GM21737 (cell line): ENCODE measurements around the gene FAM131B.

Source experiments
- ATAC-seq: cut with Tn5 transposase; IDR thresholded peaks from one replicate; pipeline ENCODE4 v1.9.1; 2021; ENCODE audit warnings: mild to moderate bottlenecking, moderate library complexity; ENCODE audit not compliant: unreplicated experiment

Gene FAM131B

DNA sequence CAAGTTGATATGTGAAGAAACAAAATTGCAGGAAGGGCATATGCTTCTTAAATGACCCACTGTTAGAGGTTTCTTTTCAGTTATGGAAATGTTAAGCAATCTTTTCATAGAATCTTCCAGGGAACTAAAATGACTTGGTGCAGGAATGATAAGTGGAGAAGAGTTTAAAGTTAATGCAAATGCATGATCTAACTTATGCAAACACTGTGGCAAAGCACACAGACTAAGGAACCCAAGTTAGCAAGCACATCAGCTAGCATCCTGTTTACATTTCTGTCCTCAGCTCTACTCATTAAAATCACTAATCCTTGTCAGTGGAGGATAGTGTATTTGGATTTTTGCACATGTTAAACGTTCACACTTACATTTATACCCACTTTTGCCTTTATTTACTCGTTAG, 37.3 kb downstream of the FAM131B start:
- peak; percentile 73 for ATAC-seq

DNA sequence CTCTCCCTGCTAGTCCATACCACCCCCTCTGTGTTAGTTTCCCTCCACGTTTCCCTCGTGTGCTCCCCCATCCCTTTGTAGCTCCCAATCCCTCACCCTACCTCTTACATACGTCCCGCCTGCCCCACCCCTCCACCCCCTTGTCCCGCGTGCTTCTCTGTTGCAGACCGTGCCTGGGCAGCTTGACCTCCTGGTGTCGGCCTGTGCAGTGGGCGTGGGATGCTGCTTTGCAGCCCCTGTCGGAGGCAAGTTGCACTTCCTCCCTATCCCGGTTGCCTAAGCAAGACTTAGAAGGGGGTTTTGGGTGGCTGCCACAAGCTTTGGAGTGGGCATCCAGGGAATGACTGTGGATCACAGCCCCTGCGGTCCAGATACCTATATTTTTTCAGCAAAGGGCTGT, 38.9 kb downstream of the FAM131B start:
- no peak for ATAC-seq

DNA sequence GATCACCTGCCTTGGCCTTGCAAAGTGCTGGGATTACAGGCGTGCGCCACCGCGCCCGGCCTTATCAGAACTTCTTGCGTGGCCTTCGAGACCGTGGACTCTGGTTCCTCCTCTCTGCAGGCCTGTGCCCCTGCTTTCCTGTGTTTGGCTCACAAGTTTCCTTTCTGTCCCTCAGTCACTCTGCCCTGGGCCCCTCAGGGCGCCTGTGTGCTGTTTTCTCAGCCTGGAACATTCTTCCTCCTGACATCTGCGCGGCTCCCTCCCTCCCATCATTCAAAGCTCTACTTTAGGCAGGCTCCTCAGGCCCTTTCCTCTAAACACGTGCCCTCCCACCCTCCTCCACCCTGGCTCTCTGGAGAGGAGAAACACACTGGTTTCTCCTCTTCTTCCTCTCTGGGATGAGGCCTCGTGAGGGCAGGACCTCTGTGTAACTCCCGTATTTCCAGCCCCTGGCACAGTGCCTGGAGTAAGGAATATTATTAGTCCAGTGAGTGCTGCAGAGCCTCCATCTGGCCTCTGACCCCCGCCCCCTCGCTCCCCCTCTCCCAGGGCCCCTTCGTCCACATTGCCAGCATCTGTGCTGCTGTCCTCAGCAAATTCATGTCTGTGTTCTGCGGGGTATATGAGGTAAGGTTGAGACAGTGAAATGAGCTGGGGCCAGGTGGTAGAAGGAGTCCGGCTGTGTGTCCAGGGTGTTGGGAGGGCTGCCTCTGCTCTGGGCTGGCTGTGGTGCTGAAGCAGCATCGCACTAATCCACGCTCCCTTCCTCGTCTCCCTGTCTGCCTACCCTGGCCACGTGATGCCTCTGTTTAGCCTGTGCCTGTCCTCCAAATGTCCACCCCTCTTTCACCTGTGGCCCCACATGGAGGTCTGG, 39.5 kb downstream of the FAM131B start:
- no peak for ATAC-seq

DNA sequence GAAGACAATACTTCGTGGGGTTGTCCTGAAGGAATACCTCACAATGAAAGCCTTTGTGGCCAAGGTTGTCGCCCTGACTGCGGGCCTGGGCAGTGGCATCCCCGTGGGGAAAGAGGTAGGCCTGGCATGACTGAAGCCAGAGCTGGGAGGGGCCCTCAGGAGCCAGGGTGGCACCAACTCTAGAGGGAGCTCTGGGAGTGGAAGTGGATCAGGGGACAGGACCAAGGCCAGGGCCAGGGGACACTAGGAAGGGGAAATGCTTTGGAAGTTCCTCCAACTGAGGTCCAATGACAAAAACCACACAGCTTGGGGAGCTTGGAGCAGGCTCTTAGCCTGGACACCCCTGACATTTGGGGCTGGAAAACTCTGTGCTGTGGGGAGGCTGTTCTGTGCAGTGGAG, 40.8 kb downstream of the FAM131B start:
- ATAC-seq: no peak

DNA sequence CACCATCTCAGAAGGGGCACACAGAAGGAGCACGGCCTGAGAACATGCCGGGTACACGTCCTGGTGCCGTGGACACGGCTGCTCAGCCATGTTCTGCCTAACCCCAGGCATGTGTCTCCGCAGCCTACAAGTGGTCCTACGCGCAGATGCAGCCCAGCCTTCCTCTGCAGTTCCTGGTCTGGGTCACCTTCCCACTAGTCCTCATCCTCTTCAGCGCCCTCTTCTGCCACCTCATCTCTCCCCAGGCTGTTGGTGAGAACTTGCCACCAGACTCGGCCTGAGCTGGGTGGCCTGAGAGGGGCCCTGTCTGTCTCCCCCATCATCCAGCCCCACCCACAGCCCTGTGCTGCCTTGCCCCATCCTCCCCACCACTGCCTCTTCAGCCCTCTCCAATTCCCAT, 41.3 kb downstream of the FAM131B start:
- ATAC-seq: no peak

DNA sequence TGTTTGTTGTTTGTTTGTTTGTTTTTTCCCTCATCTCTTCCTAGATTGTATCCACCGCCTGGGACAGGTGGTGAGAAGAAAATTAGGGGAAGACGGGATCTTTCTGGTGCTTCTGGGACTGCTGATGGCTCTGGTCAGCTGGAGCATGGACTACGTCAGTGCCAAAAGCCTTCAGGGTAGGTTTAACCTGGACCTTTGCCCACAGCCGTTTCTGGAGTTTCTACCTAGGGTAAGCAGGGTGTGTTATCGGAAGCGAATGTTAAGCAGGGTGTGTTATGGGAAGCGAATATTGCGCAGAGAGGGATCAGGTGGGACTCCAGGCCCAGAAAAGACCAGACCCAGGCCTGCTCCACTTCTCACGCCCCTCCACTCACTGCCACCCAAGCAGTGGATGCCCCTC, 41.9 kb downstream of the FAM131B start:
- ATAC-seq: no peak

DNA sequence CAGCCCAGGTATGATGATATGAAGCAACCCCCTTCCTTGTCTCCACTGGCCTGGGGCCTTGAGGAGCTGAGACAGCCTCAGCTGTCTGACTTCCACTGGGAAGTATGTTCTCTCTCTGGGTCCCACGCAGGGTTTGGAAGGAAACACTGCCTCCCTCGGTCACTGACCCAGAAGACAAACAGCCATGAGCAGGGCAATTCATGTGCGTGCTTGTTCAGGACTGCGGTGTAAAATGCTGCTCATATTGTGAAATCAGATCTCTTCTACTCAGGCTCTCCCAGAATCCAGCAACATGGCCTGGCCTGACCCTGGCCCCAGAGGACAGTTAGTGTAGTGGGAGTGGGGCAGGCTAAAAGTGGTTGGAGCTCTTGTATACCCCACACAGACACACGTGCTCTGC, 43.9 kb downstream of the FAM131B start:
- no peak for ATAC-seq

DNA sequence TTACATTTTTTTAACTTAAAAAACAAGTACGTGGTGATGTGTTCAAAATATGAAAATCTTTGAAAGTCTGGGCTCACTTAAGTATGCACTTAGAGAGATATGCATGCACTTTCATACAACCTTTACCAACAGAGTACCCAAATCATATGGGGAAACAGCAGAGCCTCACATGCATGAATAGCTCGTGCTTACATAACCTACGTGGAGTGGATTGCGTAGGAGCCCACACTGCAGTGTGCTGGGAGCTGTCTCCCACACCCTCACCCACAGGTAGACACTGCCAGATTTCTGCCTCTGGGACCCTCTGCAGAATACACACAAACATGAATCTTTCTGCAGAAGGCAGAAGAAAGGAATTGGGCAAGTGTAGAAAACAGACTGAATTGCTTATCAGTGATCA, 46.0 kb downstream of the FAM131B start:
- no peak for ATAC-seq

DNA sequence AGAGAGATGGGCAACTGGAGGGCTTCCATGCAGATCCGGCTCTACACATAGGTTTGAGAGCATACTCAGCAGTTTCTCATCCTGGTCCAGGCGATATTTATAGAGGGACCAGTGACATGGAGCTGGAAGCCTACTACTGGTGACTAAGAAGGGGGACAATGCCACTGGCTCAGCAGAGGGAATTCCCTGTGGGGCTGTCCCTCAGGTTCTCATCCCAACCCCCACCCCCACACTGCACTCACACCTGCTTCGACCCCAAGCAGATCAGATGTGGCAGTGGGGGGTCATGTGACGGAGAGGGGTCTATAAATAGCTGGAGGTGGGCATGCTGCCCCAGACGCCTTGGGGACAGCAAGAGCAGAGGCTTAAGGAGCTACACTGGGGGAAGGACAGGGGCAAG, 46.7 kb downstream of the FAM131B start, which contains the start of gene CLCN1:
CLCN1 (plus strand) TSS at position 336 of the 400 bp plus-strand sequence. CDS start 102 bp downstream, outside the sequence.
- ATAC-seq: no peak

DNA sequence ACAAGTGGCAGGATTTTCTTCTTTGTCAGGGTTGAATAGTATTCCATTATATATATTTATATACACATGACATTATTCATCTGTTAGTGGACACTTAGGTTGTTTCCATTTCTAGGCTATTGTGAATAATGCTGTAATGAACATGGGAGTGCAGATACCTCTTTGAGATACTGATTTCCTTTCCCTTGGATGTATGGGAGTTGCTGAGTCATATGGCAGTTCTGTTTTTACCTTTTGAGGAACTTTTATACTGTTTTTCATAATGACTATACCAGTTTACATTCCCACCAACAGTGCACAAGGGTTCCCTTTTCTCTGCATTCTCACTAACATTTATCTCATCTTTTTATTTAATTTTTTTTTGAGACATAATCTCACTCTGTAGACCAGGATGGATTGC, 48.4 kb downstream of the FAM131B start:
- ATAC-seq: no peak

DNA sequence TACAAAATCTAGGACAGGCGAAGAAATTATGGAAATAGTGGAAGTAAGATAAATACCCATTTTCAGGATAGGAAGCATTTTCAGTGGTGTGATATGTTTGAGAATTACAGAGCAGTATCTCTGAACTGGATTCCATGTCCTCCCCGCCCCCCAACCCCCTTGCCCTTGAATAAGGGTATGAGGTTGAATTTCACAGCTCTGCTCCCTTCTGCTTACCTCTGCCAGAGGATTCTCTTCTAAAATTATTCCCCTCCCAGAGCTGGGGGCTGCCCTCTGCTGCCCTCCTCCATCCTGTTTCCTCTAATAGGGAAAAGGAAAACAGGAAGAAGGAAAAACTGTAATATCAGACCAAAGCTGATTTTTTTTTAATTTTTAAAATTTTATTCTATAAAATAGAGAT, 53.9 kb downstream of the FAM131B start:
- ATAC-seq: no peak

DNA sequence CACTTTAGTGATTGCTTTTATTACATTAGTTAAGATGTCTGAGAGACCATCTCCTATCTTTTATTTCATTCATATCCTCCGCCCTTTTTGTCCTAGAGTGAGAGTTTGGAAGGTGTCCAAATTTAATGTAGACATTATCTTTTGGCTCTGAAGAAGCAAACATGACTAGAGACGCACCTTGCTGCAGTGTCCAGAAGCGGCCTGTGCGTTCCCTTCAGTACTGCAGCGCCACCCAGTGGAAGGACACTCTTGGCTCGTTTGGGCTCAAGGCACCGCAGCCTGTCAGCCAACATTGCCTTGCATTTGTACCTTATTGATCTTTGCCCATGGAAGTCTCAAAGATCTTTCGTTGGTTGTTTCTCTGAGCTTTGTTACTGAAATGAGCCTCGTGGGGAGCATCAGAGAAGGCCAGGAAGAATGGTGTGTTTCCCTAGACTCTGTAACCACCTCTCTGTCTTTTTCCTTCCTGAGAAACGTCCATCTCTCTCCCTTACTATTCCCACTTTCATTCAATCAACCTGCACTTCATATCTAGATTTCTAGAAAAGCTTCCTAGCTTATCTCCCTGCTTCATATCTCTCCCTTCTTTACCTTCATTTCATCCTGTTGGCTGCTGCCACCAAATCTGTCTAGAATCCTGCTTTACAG, 57.0 kb downstream of the FAM131B start:
- no peak for ATAC-seq

DNA sequence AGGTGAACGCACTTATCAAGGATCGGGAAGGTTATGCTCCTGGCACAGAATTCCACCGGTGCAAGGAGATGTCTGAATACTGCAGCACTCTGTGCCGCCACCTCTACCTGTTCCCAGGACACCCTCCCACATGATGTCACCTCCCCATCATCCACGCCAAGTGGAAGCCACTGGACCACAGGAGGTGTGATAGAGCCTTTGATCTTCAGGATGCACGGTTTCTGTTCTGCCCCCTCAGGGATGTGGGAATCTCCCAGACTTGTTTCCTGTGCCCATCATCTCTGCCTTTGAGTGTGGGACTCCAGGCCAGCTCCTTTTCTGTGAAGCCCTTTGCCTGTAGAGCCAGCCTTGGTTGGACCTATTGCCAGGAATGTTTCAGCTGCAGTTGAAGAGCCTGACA, 57.6 kb downstream of the FAM131B start:
- no peak for ATAC-seq

DNA sequence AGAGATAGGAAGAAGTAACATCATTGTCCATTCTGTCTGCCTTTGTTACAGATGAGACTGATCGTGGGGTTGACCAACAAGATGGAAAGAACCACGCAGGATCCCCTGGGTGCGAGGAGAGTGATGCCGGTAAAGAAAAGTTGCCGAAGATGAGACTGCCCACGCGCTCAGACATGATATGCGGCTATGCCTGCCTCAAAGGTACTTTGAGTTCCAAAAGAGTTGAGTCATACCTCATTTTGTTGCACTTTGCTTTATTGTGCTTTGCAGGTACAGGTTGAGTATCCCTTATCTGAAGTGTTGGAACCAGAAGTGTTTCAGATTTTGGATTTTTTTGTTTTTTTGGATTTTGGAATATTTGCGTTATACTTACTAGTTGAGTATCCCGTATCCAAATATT, 58.8 kb downstream of the FAM131B start:
- ATAC-seq: no peak
